Activated T-cell treated with anti-CD3 and anti-CD28 coated beads for 48 hours (primary cell): ENCODE measurements around the gene MMP3.

ENCODE experiments used
- DNase-seq: peaks from one replicate; pipeline ENCODE4 v3.0.0-alpha.2; 2020; ENCODE audit warnings: low read depth

MMP3 gene

DNA sequence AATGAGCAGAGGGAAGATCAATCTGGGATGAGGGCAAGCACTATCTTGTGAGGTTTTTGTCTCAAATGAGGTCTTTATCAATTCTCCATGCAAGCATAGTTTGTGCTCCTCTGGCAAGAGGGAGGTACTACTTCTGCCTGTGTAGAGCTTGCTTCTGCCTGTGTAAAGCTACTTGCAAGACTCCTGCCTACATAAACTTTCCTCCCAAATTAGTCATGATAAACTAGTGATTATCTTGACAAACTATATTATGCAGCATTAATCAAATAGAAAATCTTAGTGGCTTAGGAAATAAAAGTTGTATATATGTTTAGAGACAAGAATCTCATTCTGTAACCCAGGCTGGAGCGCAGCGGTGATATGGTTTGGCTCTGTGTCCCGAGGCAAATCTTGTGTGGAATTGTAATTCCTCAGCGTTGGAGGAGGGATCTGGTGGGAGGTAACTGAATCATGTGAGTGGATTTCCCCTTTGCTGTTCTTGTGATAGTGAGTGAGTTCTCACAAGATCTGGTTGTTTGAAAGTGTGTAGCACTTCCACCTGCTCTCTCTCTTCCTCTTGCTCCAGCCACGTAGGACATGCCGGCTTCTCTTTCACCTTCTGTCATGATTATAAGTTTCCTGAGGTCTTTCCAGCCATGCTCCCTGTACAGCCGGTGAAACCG lies 54.9 kb downstream of the MMP3 start:
- no peak for DNase-seq
